Liver (tissue), 3 donors: ENCODE results near the gene NDST1.

Source experiments
- CTCF ChIP-seq: fragments of 150-350 bp; IDR thresholded peaks from 2 replicates; pipeline ENCODE4 v1.5.1; 2017; ENCODE audit warnings: improper control_type of control experiment, low read depth, low read length; ENCODE audit not compliant: missing input control
- GABPA ChIP-seq, 2 donors: IDR thresholded peaks in 1 of 2; conservative IDR thresholded peaks in 1 of 2; 2 replicates each; pipeline ENCODE4 v1.6.1; 2016; ENCODE audit warnings: antibody characterized with exemption in 2 of 2, mild to moderate bottlenecking in 1 of 2, moderate library complexity in 1 of 2
- HNF4G ChIP-seq: IDR thresholded peaks from 2 replicates; pipeline ENCODE4 v1.6.1; 2016; ENCODE audit warnings: antibody characterized with exemption
- JUND ChIP-seq, 2 donors: IDR thresholded peaks; 2 replicates each; pipeline ENCODE4 v1.6.1; 2016; ENCODE audit warnings: antibody characterized with exemption in 2 of 2
- MAX ChIP-seq: IDR thresholded peaks from 2 replicates; pipeline ENCODE4 v1.6.1; 2016; ENCODE audit warnings: antibody characterized with exemption
- TF ChIP-seq, protein P1 (sequence below): IDR thresholded peaks from 2 replicates; pipeline ENCODE4 v1.6.1; 2016; ENCODE audit warnings: antibody characterized with exemption, mild to moderate bottlenecking
- donor health status: healthy.
- donor health status: healthy.

DNA sequence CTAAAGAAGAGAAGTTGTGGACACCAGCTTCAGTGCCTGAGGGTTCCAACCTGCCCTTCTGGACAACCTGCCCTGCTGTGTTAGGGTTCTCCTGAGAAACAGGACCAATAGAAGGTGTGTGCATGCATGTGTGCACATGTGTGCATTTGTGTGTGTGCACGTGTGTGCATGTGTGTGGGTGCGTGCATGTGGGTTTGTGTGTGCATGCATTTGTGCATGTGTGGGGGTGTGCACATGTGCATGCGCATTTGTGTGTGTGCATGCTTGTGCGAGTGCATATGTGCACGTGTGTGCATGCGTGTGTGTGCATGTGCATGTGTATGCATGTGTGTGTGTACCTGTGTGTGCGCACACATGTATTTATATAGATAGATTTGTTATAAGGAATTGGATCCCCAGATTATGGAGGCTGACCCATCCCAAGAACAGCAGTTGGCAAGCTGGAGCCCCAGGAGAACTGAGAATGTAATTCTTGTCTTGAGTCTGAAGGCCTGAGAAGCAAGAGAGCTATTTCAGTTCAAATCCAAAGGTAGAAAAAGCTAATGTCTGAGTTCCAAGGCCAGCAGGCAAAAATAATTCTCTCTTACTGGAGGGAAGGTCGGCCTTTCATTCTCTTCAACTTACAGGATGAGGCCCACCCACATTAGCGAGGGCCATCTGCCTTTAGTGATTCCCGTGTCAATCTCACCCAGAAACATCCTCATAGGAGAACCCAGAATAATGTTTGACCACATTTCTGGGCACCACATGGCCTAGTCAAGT, 69.6 kb downstream of the NDST1 start:
- TF ChIP-seq CTCF (no peak), MAX (no peak), JUND (IDR thresholded peaks at IDR 0.05) (no peak), HNF4G (no peak), GABPA (IDR thresholded peaks at IDR 0.05 in 1 of 2, conservative IDR thresholded peaks at IDR 0.05 in 1 of 2) (no peak)
- TF ChIP-seq, protein P1, sequence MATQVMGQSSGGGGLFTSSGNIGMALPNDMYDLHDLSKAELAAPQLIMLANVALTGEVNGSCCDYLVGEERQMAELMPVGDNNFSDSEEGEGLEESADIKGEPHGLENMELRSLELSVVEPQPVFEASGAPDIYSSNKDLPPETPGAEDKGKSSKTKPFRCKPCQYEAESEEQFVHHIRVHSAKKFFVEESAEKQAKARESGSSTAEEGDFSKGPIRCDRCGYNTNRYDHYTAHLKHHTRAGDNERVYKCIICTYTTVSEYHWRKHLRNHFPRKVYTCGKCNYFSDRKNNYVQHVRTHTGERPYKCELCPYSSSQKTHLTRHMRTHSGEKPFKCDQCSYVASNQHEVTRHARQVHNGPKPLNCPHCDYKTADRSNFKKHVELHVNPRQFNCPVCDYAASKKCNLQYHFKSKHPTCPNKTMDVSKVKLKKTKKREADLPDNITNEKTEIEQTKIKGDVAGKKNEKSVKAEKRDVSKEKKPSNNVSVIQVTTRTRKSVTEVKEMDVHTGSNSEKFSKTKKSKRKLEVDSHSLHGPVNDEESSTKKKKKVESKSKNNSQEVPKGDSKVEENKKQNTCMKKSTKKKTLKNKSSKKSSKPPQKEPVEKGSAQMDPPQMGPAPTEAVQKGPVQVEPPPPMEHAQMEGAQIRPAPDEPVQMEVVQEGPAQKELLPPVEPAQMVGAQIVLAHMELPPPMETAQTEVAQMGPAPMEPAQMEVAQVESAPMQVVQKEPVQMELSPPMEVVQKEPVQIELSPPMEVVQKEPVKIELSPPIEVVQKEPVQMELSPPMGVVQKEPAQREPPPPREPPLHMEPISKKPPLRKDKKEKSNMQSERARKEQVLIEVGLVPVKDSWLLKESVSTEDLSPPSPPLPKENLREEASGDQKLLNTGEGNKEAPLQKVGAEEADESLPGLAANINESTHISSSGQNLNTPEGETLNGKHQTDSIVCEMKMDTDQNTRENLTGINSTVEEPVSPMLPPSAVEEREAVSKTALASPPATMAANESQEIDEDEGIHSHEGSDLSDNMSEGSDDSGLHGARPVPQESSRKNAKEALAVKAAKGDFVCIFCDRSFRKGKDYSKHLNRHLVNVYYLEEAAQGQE: no peak
